H1 (cell line): ENCODE measurements around the gene CACNA2D1. TPM values are rescaled to one million over a fixed set of nuclear protein-coding genes. Genes with fewer than 3 reads are reported as not detected.

Experiments
- CTBP2 ChIP-seq: IDR thresholded peaks from 2 replicates; pipeline ENCODE4 v1.7.0; 2011; ENCODE audit warnings: borderline replicate concordance, mild to moderate bottlenecking, moderate library complexity, mixed read lengths, low read length; ENCODE audit not compliant: insufficient read depth, insufficient read length
- PHF8 ChIP-seq: fragments of 200-600 bp; sonication (generic); conservative IDR thresholded peaks from 2 replicates; pipeline ENCODE4 v1.7.1; 2012; ENCODE audit warnings: low read depth, mild to moderate bottlenecking, inconsistent platforms, low read length, moderate library complexity
- polyA plus RNA-seq, 7 experiments: library from polyadenylated mRNA; depleted of rRNA in 3 of 7; stranded (reverse) in 5 of 7; unstranded in 2 of 7; fragments of >200 nt in 5 of 7; fragments of 200-250 nt in 2 of 7; gene quantifications; 1 replicate in 5 of 7; 2 replicates in 1 of 7; 4 replicates in 1 of 7; pipeline versions ENCODE4 v1.2.1 to v1.2.3, GENCODE V29; 2011 to 2013; ENCODE audit warnings: missing spikeins in 2 of 7, mixed read lengths in 2 of 7
- total RNA-seq: library from RNA; stranded (reverse); fragmentation: NEBNext Ultra II Directional; extraction: Animal tissue kit (Norgen Biotek cat#: 25700); gene quantifications from 2 replicates; pipeline ENCODE4 v1.2.1, GENCODE V29; 2021

The CACNA2D1 gene
- total and polyA plus RNA-seq, 2 of the 8 experiments (the other 6 are each of a cell fraction or from before 2014, with no cell fraction given), result 4.3 to 27.3 TPM

DNA sequence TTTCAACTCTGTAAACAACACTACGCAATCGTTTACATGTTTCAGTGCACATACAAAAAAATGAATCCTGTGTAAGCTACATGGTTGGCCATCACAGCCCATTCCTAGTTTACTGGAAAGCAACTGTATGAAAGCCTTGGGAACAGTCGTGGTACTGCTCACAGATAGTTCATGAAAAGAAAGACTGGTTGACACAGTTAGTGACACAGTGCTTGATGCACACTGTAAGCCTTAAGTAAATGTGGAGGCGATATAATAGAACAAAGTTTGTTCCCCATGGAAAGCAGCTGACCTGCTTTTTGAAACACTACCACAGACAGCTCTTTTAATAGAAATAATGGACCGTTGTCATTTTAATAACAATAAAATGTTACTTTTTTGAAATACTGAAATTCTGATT, 5.1 kb downstream of the CACNA2D1 start (continued):
- TF ChIP-seq CTBP2 (no peak), PHF8 (no peak)
